ENCODE measurements around the gene OSBPL9.

DNA sequence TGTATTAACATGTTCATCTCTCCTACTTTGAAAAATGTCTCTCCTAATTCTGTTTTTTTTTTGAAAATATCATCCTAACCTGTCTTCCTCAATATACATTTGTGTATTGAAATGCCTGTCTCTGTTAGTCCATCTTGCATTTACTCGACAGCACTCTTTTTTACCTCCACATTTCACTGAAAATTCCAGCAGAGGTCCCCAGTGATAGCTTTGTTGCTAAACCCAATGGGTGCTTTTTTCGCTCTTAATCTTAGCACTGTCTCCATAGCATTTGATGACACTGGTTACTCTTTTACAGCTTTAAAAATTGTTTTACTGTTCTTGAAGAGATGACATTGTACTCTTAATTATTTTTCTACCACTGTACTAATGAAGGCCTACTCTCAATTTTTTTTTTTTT, 10.8 kb downstream of the OSBPL9 start:
- TF ChIP-seq, protein P1, sequence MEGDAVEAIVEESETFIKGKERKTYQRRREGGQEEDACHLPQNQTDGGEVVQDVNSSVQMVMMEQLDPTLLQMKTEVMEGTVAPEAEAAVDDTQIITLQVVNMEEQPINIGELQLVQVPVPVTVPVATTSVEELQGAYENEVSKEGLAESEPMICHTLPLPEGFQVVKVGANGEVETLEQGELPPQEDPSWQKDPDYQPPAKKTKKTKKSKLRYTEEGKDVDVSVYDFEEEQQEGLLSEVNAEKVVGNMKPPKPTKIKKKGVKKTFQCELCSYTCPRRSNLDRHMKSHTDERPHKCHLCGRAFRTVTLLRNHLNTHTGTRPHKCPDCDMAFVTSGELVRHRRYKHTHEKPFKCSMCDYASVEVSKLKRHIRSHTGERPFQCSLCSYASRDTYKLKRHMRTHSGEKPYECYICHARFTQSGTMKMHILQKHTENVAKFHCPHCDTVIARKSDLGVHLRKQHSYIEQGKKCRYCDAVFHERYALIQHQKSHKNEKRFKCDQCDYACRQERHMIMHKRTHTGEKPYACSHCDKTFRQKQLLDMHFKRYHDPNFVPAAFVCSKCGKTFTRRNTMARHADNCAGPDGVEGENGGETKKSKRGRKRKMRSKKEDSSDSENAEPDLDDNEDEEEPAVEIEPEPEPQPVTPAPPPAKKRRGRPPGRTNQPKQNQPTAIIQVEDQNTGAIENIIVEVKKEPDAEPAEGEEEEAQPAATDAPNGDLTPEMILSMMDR (conservative IDR thresholded peaks at IDR 0.05; ENCODE audit: low read depth in 2 of 2) = peak; percentile 58 to 71
- TF ChIP-seq, protein P2, sequence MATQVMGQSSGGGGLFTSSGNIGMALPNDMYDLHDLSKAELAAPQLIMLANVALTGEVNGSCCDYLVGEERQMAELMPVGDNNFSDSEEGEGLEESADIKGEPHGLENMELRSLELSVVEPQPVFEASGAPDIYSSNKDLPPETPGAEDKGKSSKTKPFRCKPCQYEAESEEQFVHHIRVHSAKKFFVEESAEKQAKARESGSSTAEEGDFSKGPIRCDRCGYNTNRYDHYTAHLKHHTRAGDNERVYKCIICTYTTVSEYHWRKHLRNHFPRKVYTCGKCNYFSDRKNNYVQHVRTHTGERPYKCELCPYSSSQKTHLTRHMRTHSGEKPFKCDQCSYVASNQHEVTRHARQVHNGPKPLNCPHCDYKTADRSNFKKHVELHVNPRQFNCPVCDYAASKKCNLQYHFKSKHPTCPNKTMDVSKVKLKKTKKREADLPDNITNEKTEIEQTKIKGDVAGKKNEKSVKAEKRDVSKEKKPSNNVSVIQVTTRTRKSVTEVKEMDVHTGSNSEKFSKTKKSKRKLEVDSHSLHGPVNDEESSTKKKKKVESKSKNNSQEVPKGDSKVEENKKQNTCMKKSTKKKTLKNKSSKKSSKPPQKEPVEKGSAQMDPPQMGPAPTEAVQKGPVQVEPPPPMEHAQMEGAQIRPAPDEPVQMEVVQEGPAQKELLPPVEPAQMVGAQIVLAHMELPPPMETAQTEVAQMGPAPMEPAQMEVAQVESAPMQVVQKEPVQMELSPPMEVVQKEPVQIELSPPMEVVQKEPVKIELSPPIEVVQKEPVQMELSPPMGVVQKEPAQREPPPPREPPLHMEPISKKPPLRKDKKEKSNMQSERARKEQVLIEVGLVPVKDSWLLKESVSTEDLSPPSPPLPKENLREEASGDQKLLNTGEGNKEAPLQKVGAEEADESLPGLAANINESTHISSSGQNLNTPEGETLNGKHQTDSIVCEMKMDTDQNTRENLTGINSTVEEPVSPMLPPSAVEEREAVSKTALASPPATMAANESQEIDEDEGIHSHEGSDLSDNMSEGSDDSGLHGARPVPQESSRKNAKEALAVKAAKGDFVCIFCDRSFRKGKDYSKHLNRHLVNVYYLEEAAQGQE (IDR thresholded peaks at IDR 0.05; ENCODE audit: unreplicated experiment) = no peak
- no peak for TF ChIP-seq ETS1 (IDR thresholded peaks at IDR 0.05)
- no peak for TF ChIP-seq EZH2phosphoT487 (IDR thresholded peaks at IDR 0.05; ENCODE audit: unreplicated experiment)
- no peak for TF ChIP-seq EZH2 (IDR thresholded peaks at IDR 0.05; ENCODE audit: low read depth, unreplicated experiment)
- no peak for TF ChIP-seq JUNB (IDR thresholded peaks at IDR 0.05; ENCODE audit: unreplicated experiment)
- no peak for TF ChIP-seq POLR2AphosphoS5 (IDR thresholded peaks at IDR 0.05; ENCODE audit: low read depth)
- no peak for TF ChIP-seq CREB1 (CRISPR knock-in tag; IDR thresholded peaks at IDR 0.05; ENCODE audit: low read depth)
- TF ChIP-seq, protein P3, sequence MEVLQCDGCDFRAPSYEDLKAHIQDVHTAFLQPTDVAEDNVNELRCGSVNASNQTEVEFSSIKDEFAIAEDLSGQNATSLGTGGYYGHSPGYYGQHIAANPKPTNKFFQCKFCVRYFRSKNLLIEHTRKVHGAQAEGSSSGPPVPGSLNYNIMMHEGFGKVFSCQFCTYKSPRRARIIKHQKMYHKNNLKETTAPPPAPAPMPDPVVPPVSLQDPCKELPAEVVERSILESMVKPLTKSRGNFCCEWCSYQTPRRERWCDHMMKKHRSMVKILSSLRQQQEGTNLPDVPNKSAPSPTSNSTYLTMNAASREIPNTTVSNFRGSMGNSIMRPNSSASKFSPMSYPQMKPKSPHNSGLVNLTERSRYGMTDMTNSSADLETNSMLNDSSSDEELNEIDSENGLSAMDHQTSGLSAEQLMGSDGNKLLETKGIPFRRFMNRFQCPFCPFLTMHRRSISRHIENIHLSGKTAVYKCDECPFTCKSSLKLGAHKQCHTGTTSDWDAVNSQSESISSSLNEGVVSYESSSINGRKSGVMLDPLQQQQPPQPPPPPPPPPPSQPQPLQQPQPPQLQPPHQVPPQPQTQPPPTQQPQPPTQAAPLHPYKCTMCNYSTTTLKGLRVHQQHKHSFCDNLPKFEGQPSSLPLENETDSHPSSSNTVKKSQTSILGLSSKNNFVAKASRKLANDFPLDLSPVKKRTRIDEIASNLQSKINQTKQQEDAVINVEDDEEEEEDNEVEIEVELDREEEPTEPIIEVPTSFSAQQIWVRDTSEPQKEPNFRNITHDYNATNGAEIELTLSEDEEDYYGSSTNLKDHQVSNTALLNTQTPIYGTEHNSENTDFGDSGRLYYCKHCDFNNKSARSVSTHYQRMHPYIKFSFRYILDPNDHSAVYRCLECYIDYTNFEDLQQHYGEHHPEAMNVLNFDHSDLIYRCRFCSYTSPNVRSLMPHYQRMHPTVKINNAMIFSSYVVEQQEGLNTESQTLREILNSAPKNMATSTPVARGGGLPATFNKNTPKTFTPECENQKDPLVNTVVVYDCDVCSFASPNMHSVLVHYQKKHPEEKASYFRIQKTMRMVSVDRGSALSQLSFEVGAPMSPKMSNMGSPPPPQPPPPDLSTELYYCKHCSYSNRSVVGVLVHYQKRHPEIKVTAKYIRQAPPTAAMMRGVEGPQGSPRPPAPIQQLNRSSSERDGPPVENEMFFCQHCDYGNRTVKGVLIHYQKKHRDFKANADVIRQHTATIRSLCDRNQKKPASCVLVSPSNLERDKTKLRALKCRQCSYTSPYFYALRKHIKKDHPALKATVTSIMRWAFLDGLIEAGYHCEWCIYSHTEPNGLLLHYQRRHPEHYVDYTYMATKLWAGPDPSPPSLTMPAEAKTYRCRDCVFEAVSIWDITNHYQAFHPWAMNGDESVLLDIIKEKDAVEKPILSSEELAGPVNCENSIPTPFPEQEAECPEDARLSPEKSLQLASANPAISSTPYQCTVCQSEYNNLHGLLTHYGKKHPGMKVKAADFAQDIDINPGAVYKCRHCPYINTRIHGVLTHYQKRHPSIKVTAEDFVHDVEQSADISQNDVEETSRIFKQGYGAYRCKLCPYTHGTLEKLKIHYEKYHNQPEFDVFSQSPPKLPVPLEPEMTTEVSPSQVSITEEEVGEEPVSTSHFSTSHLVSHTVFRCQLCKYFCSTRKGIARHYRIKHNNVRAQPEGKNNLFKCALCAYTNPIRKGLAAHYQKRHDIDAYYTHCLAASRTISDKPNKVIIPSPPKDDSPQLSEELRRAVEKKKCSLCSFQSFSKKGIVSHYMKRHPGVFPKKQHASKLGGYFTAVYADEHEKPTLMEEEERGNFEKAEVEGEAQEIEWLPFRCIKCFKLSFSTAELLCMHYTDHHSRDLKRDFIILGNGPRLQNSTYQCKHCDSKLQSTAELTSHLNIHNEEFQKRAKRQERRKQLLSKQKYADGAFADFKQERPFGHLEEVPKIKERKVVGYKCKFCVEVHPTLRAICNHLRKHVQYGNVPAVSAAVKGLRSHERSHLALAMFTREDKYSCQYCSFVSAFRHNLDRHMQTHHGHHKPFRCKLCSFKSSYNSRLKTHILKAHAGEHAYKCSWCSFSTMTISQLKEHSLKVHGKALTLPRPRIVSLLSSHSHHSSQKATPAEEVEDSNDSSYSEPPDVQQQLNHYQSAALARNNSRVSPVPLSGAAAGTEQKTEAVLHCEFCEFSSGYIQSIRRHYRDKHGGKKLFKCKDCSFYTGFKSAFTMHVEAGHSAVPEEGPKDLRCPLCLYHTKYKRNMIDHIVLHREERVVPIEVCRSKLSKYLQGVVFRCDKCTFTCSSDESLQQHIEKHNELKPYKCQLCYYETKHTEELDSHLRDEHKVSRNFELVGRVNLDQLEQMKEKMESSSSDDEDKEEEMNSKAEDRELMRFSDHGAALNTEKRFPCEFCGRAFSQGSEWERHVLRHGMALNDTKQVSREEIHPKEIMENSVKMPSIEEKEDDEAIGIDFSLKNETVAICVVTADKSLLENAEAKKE (CRISPR knock-in tag; IDR thresholded peaks at IDR 0.05) = no peak
